ENCODE results near the gene IMP4. TPM values are rescaled to one million over a fixed set of nuclear protein-coding genes. Genes with fewer than 3 reads are reported as not detected.
A peak's percentile ranks its signal among the peaks of the same experiment; 100 is the strongest.

Gene IMP4
- total and polyA plus RNA-seq, 2 donors: 47.4 to 47.5 TPM

DNA sequence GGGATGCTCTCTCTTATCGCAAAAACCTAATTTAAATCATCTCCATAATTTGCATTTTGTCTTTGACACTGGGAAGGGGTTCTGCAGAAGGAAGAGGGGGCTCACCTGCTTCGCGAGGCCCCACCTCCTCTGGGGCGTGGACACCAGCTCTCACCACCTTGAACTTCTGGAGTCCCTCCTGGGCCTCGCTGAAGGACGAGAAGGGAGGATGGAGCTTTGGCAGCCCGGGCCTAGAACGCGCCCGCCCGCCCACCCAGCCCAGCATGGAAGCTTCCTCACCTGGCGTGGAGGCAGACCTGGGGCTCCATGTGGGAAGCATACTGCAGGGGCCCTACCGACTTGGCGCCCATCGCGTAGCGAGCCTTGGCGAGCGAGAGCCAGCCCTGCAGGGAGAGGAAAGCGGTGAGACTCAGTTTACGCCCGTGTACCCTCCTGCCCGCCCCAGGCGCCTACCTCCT is 1.1 kb upstream of the IMP4 start:
- 2% methylated on average over 24 of the region's 24 CpGs for WGBS
- Histone ChIP-seq H3K4me3 (ENCODE audit: low read length in 2 of 2) (peak overlapping the region; percentile 76 to 89), H3K27me3 (ENCODE audit: control insufficient read depth in 2 of 2, insufficient read depth in 1 of 2, low read length in 1 of 2) (no peaks in the 10 kb centered on the region), H3K4me1 (ENCODE audit: control insufficient read depth in 2 of 2, insufficient read depth in 2 of 2, low read length in 2 of 2) (peaks cover 8 to 19% of the 10 kb centered on the region in 2 donors), H3K27ac (ENCODE audit: low read depth in 1 of 2, low read length in 1 of 2) (peak overlapping the region; percentile 93 to 96), H3K9me3 (ENCODE audit: control insufficient read depth in 2 of 2, insufficient read depth in 1 of 2, low read length in 1 of 2) (no peaks in the 10 kb centered on the region), H3K36me3 (ENCODE audit: control insufficient read depth in 2 of 2, insufficient read depth in 2 of 2, low read length in 1 of 2) (peaks cover 40 to 43% of the 10 kb centered on the region in 2 donors)
- DNase-seq (ENCODE audit: low read depth in 6 of 9, low spot score in 9 of 9): peak in 2 of 9 donors; percentile 5 to 17

DNA sequence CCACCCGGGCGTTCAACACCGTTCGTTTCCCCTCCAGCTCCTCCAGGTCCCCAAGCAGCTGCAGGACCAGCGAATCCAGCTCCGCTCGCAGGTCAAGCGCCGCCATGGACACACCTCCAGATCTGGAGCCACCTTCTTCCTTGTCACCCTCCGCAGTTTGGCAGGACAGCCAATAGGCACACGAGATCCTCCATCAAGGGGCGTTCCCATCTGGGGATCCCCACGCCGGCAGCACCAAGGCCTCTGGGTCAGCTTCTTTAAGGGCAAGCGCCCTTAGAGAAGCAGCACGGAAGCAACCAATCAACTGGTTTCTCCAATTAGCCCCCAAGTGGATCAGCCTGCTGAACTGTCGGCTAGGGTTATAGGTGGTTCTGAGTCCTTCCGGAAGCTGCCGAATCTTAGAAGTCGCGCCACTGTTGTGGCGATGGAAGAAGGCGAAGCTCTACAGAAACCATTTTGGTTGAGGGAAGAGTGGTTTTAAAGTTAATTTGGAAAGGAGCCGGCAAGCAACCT is 621 bp upstream of the IMP4 start:
- peaks cover 45 to 46% of the 10 kb centered on the region in 2 donors for H3K36me3 ChIP-seq (ENCODE audit: control insufficient read depth in 2 of 2, insufficient read depth in 2 of 2, low read length in 1 of 2)
- H3K9me3 ChIP-seq (ENCODE audit: control insufficient read depth in 2 of 2, insufficient read depth in 1 of 2, low read length in 1 of 2): no peaks in the 10 kb centered on the region

DNA sequence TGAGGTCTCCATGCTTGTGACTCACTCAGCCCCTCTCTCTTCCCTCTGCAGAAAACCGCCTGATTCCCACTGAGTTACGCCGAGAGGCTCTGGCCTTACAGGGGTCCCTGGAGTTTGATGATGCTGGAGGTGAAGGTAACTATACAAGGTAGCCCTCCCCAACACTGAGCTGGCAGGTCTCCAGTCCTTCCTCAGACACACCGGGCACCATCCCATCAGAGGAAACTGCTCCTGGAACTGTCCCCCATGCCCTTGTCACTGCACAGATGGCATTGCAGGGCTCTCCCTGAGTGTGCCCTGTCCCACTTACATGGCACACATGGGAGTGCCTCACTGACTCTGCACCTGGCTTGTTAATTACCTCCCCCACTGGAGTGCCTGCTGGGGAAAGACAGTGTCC is 1.9 kb downstream of the IMP4 start:
- Histone ChIP-seq H3K9me3 (ENCODE audit: control insufficient read depth in 2 of 2, insufficient read depth in 1 of 2, low read length in 1 of 2) (no peaks in the 10 kb centered on the region), H3K27ac (ENCODE audit: low read depth in 1 of 2, low read length in 1 of 2) (no peak overlapping the region), H3K27me3 (ENCODE audit: control insufficient read depth in 2 of 2, insufficient read depth in 1 of 2, low read length in 1 of 2) (no peaks in the 10 kb centered on the region), H3K4me3 (ENCODE audit: low read length in 2 of 2) (no peak overlapping the region), H3K36me3 (ENCODE audit: control insufficient read depth in 2 of 2, insufficient read depth in 2 of 2, low read length in 1 of 2) (peaks cover 47 to 49% of the 10 kb centered on the region in 2 donors), H3K4me1 (ENCODE audit: control insufficient read depth in 2 of 2, insufficient read depth in 2 of 2, low read length in 2 of 2) (peaks cover 8 to 11% of the 10 kb centered on the region in 2 donors)
- DNase-seq (ENCODE audit: low read depth in 6 of 9, low spot score in 9 of 9): no peak
- 98% methylated on average over 4 of the region's 4 CpGs for WGBS

More for the DNA sequence above, 621 bp upstream of the IMP4 start:
- no peaks in the 10 kb centered on the region for H3K27me3 ChIP-seq (ENCODE audit: control insufficient read depth in 2 of 2, insufficient read depth in 1 of 2, low read length in 1 of 2)
- WGBS: under 1% methylated on average over 24 of the region's 24 CpGs
- peak overlapping the region; percentile 93 to 96 for H3K27ac ChIP-seq (ENCODE audit: low read depth in 1 of 2, low read length in 1 of 2)
- DNase-seq (ENCODE audit: low read depth in 6 of 9, low spot score in 9 of 9): peak; percentile 67 to 95 (median 85)
- H3K4me3 ChIP-seq (ENCODE audit: low read length in 2 of 2): peak overlapping the region; percentile 76 to 89
- H3K4me1 ChIP-seq (ENCODE audit: control insufficient read depth in 2 of 2, insufficient read depth in 2 of 2, low read length in 2 of 2): peaks cover 8 to 18% of the 10 kb centered on the region in 2 donors

DNA sequence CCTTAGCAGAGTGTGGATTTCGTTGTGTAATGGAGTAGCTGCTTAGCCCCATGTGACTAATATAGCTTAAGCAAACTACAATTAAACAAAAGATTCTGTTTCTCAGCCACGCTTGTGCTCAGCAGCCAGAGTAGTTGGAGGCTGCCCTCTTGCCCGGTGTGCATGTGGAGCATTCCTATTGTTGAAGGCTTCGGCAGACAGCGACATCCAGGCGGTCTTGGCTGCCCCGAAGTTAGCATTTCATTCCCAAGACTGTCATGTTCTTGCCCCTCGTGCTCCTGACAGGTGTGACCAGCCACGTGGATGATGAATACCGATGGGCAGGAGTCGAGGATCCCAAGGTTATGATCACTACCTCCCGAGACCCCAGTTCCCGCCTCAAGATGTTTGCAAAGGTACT is 2.4 kb downstream of the IMP4 start:
- Histone ChIP-seq H3K9me3 (ENCODE audit: control insufficient read depth in 2 of 2, insufficient read depth in 1 of 2, low read length in 1 of 2) (no peaks in the 10 kb centered on the region), H3K4me3 (ENCODE audit: low read length in 2 of 2) (no peak overlapping the region), H3K4me1 (ENCODE audit: control insufficient read depth in 2 of 2, insufficient read depth in 2 of 2, low read length in 2 of 2) (peaks cover 8 to 11% of the 10 kb centered on the region in 2 donors), H3K36me3 (ENCODE audit: control insufficient read depth in 2 of 2, insufficient read depth in 2 of 2, low read length in 1 of 2) (peaks cover 46% of the 10 kb centered on the region in 2 donors), H3K27ac (ENCODE audit: low read depth in 1 of 2, low read length in 1 of 2) (no peak overlapping the region), H3K27me3 (ENCODE audit: control insufficient read depth in 2 of 2, insufficient read depth in 1 of 2, low read length in 1 of 2) (no peaks in the 10 kb centered on the region)
- DNase-seq (ENCODE audit: low read depth in 6 of 9, low spot score in 9 of 9): no peak
- WGBS: 97% methylated on average over 13 of the region's 13 CpGs

DNA sequence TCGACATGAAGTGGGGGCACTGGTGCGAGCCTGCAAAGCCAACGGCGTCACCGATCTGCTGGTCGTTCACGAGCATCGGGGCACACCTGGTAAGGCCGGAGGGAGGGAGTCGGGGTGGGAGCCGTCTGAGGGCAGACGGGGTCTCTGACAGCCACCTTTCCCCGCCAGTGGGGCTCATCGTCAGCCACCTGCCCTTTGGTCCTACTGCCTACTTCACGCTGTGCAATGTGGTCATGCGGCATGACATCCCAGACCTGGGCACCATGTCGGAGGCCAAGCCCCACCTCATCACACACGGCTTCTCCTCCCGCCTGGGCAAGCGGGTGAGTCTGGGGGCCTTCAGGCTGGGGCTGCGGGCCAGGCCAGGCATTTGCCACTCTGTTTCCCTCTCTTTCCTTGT is 2.9 kb downstream of the IMP4 start:
- H3K9me3 ChIP-seq (ENCODE audit: control insufficient read depth in 2 of 2, insufficient read depth in 1 of 2, low read length in 1 of 2): no peaks in the 10 kb centered on the region
- no peak overlapping the region for H3K27ac ChIP-seq (ENCODE audit: low read depth in 1 of 2, low read length in 1 of 2)
- H3K36me3 ChIP-seq (ENCODE audit: control insufficient read depth in 2 of 2, insufficient read depth in 2 of 2, low read length in 1 of 2): peaks cover 42 to 43% of the 10 kb centered on the region in 2 donors
- no peak overlapping the region for H3K4me3 ChIP-seq (ENCODE audit: low read length in 2 of 2)
- WGBS: 97% methylated on average over 21 of the region's 21 CpGs
- no peaks in the 10 kb centered on the region for H3K27me3 ChIP-seq (ENCODE audit: control insufficient read depth in 2 of 2, insufficient read depth in 1 of 2, low read length in 1 of 2)
- DNase-seq (ENCODE audit: low read depth in 6 of 9, low spot score in 9 of 9): no peak
- H3K4me1 ChIP-seq (ENCODE audit: control insufficient read depth in 2 of 2, insufficient read depth in 2 of 2, low read length in 2 of 2): peaks cover 8 to 11% of the 10 kb centered on the region in 2 donors

DNA sequence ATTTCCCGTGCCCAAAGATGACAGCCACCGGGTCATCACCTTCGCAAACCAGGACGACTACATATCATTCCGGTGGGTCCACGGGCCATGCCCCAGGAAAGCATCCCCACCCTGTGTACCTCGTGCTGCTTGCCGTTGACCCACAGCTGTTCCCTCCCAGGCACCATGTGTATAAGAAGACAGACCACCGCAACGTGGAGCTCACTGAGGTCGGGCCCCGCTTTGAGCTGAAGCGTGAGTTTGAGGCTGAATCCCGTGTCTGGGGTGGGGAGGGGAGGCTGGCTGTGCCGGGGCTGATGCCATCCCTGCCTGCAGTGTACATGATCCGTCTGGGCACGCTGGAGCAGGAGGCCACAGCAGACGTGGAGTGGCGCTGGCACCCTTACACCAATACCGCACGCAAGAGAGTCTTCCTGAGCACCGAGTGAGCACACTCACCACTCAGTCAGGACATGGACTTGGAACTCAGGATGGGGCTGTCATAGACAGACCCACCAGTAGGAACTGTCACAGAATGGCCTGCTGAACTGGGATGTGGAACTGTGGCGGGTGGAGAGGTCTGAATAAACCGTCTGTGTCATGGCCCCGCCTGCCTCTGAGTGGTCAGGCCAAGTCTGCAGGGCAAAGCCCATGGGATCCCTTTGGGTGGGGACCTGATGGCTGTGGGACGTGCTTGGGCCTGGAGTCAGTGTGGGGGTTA is 3.5 kb downstream of the IMP4 start:
- Histone ChIP-seq H3K4me1 (ENCODE audit: control insufficient read depth in 2 of 2, insufficient read depth in 2 of 2, low read length in 2 of 2) (peaks cover 5 to 11% of the 10 kb centered on the region in 2 donors), H3K4me3 (ENCODE audit: low read length in 2 of 2) (no peak overlapping the region), H3K27me3 (ENCODE audit: control insufficient read depth in 2 of 2, insufficient read depth in 1 of 2, low read length in 1 of 2) (no peaks in the 10 kb centered on the region), H3K9me3 (ENCODE audit: control insufficient read depth in 2 of 2, insufficient read depth in 1 of 2, low read length in 1 of 2) (no peaks in the 10 kb centered on the region), H3K27ac (ENCODE audit: low read depth in 1 of 2, low read length in 1 of 2) (no peak overlapping the region), H3K36me3 (ENCODE audit: control insufficient read depth in 2 of 2, insufficient read depth in 2 of 2, low read length in 1 of 2) (peaks cover 40 to 43% of the 10 kb centered on the region in 2 donors)
- 97% methylated on average over 26 of the region's 26 CpGs for WGBS
- DNase-seq (ENCODE audit: low read depth in 6 of 9, low spot score in 9 of 9): no peak

DNA sequence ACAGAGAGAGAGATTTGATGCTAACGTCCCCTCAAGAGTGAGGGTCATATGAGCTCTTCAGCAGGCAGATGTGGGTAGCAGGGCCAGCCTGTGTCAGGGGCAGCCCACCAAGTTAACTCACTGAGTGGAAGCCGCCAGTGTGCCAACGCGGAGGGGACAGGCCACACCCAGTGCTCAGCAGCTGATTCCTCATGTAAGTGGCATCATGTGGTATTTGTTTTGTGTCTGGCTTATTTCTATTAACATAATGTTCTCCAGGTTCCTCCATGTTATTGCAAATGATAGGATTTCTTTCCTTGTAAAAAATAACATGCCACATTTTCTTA is 4.0 kb downstream of the IMP4 start:
- H3K4me1 ChIP-seq (ENCODE audit: control insufficient read depth in 2 of 2, insufficient read depth in 2 of 2, low read length in 2 of 2): peaks cover 4 to 9% of the 10 kb centered on the region in 2 donors
- no peaks in the 10 kb centered on the region for H3K27me3 ChIP-seq (ENCODE audit: control insufficient read depth in 2 of 2, insufficient read depth in 1 of 2, low read length in 1 of 2)
- H3K4me3 ChIP-seq (ENCODE audit: low read length in 2 of 2): no peak overlapping the region
- H3K9me3 ChIP-seq (ENCODE audit: control insufficient read depth in 2 of 2, insufficient read depth in 1 of 2, low read length in 1 of 2): no peaks in the 10 kb centered on the region
- H3K36me3 ChIP-seq (ENCODE audit: control insufficient read depth in 2 of 2, insufficient read depth in 2 of 2, low read length in 1 of 2): peaks cover 40 to 43% of the 10 kb centered on the region in 2 donors
- DNase-seq (ENCODE audit: low read depth in 6 of 9, low spot score in 9 of 9): no peak
- H3K27ac ChIP-seq (ENCODE audit: low read depth in 1 of 2, low read length in 1 of 2): no peak overlapping the region
- WGBS: 94% methylated on average over 4 of the region's 4 CpGs

DNA sequence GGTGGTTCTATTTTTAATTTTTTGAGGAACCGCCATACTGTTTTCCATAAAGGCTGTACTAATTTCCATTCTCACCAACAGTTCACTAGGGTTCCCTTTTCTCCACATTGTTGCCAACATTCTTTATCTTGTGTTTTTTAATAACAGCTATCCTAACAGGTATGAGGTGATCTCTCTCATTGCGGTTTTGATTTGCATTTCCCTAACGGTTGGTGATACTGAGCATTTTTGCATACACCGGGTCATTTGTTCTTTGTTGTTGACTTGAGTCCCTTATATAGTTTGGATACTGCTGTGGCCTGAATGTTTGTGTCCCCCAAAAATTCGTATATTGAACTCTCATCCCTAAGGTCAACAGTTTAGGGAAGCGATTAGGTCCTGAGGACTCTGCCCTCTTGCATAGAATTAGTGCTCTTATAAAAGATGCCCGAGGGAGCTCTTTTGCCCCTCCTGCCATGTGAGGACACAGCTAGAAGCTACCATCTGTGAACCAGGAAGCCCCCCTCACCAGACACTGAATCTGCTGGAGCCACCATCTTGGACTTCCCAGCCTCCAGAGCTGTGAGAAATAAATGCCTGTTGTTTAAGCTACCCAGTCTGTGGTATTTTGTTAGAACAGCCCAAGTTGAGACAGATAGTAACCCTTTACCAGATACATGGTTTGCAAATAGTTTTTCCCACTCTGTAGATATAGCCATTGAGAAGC is 4.7 kb downstream of the IMP4 start:
- no peaks in the 10 kb centered on the region for H3K9me3 ChIP-seq (ENCODE audit: control insufficient read depth in 2 of 2, insufficient read depth in 1 of 2, low read length in 1 of 2)
- no peak for DNase-seq (ENCODE audit: low read depth in 6 of 9, low spot score in 9 of 9)
- no peak overlapping the region for H3K27ac ChIP-seq (ENCODE audit: low read depth in 1 of 2, low read length in 1 of 2)
- H3K27me3 ChIP-seq (ENCODE audit: control insufficient read depth in 2 of 2, insufficient read depth in 1 of 2, low read length in 1 of 2): no peaks in the 10 kb centered on the region
- 97% methylated on average over 7 of the region's 7 CpGs for WGBS
- peaks cover 40 to 43% of the 10 kb centered on the region in 2 donors for H3K36me3 ChIP-seq (ENCODE audit: control insufficient read depth in 2 of 2, insufficient read depth in 2 of 2, low read length in 1 of 2)
- no peak overlapping the region for H3K4me3 ChIP-seq (ENCODE audit: low read length in 2 of 2)
- peaks cover 4 to 9% of the 10 kb centered on the region in 2 donors for H3K4me1 ChIP-seq (ENCODE audit: control insufficient read depth in 2 of 2, insufficient read depth in 2 of 2, low read length in 2 of 2)

DNA sequence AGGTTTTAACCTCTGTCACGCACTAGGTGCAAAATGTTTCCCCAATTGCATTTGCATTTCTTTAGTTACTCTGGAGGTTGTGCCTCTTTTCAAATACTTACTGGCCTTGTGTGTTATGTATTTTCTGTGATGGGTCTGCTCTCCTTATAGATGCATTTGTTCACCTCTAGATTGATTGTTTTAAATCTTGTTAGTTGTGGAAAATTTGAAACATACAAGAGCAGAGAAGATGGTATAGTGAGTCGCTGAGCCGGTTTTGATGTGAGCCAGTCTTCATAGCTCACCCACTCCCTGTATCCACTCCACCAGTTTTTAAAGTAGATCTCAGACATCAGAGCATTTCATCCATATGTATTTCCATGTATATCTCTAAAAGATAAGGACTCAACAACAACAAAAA is 6.5 kb downstream of the IMP4 start:
- H3K4me3 ChIP-seq (ENCODE audit: low read length in 2 of 2): no peak overlapping the region
- H3K4me1 ChIP-seq (ENCODE audit: control insufficient read depth in 2 of 2, insufficient read depth in 2 of 2, low read length in 2 of 2): no peaks in the 10 kb centered on the region
- peaks cover 0 to 2% of the 10 kb centered on the region in 2 donors for H3K27me3 ChIP-seq (ENCODE audit: control insufficient read depth in 2 of 2, insufficient read depth in 1 of 2, low read length in 1 of 2)
- H3K36me3 ChIP-seq (ENCODE audit: control insufficient read depth in 2 of 2, insufficient read depth in 2 of 2, low read length in 1 of 2): peaks cover 40 to 43% of the 10 kb centered on the region in 2 donors
- no peaks in the 10 kb centered on the region for H3K9me3 ChIP-seq (ENCODE audit: control insufficient read depth in 2 of 2, insufficient read depth in 1 of 2, low read length in 1 of 2)
- no peak overlapping the region for H3K27ac ChIP-seq (ENCODE audit: low read depth in 1 of 2, low read length in 1 of 2)
- 96% methylated on average over 3 of the region's 3 CpGs for WGBS
- no peak for DNase-seq (ENCODE audit: low read depth in 6 of 9, low spot score in 9 of 9)
